ENCODE measurements around the gene SPACA7. TPM values are rescaled to one million over a fixed set of nuclear protein-coding genes. Genes with fewer than 3 reads are reported as not detected.

The SPACA7 gene
- total RNA-seq, 1 donor from 2014 or later, result not detected

GRCh38 chr13:112335135-112335534 is 41.0 kb upstream of the SPACA7 start:
- no peaks in the 10 kb centered on the region for H3K4me1 ChIP-seq
- intact Hi-C loops (cut with DNase I), result no loop called here
- H3K36me3 ChIP-seq, result no peaks in the 10 kb centered on the region
- no peak overlapping the region for H3K4me3 ChIP-seq
- H3K27me3 ChIP-seq (ENCODE audit: low read depth), result peaks cover 49% of the 10 kb centered on the region
- H3K27ac ChIP-seq, result no peak overlapping the region
- no peak for TF ChIP-seq CTCF (IDR thresholded peaks at IDR 0.05)
- ATAC-seq, result no peak
- DNase-seq, result no peak
- peaks cover 5% of the 10 kb centered on the region for H3K9me3 ChIP-seq

GRCh38 chr13:112341446-112341845 is 34.7 kb upstream of the SPACA7 start:
- DNase-seq, result no peak
- ATAC-seq, result no peak
- no peak overlapping the region for H3K4me3 ChIP-seq
- TF ChIP-seq CTCF (IDR thresholded peaks at IDR 0.05), result no peak
- intact Hi-C loops (cut with DNase I), result no loop called here
- H3K36me3 ChIP-seq, result no peaks in the 10 kb centered on the region
- H3K9me3 ChIP-seq, result peaks cover 5% of the 10 kb centered on the region
- H3K27ac ChIP-seq, result no peak overlapping the region
- H3K4me1 ChIP-seq, result no peaks in the 10 kb centered on the region
- H3K27me3 ChIP-seq (ENCODE audit: low read depth), result peaks cover 42% of the 10 kb centered on the region

GRCh38 chr13:112341976-112342735 is 34.0 kb upstream of the SPACA7 start:
- H3K4me1 ChIP-seq, result no peaks in the 10 kb centered on the region
- intact Hi-C loops (cut with DNase I), result no loop called here
- TF ChIP-seq CTCF (IDR thresholded peaks at IDR 0.05), result no peak
- H3K4me3 ChIP-seq, result no peak overlapping the region
- DNase-seq (no peak), ATAC-seq (no peak)
- peaks cover 5% of the 10 kb centered on the region for H3K9me3 ChIP-seq
- H3K27ac ChIP-seq, result no peak overlapping the region
- peaks cover 49% of the 10 kb centered on the region for H3K27me3 ChIP-seq (ENCODE audit: low read depth)
- H3K36me3 ChIP-seq, result no peaks in the 10 kb centered on the region

GRCh38 chr13:112342841-112343361 is 33.3 kb upstream of the SPACA7 start:
- no peak for TF ChIP-seq CTCF (IDR thresholded peaks at IDR 0.05)
- Histone ChIP-seq H3K36me3 (no peaks in the 10 kb centered on the region), H3K4me1 (no peaks in the 10 kb centered on the region), H3K27me3 (ENCODE audit: low read depth) (peaks cover 50% of the 10 kb centered on the region), H3K9me3 (no peaks in the 10 kb centered on the region), H3K27ac (no peak overlapping the region), H3K4me3 (no peak overlapping the region)
- ATAC-seq, result no peak
- intact Hi-C loops (cut with DNase I), result no loop called here
- no peak for DNase-seq

- ATAC-seq (no peak), DNase-seq (no peak)
- Histone ChIP-seq H3K27me3 (ENCODE audit: low read depth) (peaks cover 54% of the 10 kb centered on the region), H3K9me3 (no peaks in the 10 kb centered on the region), H3K36me3 (no peaks in the 10 kb centered on the region), H3K4me3 (no peak overlapping the region), H3K27ac (no peak overlapping the region), H3K4me1 (no peaks in the 10 kb centered on the region)
- intact Hi-C loops (cut with DNase I), result no loop called here
- no peak for TF ChIP-seq CTCF (IDR thresholded peaks at IDR 0.05)
Measured at GRCh38 chr13:112343591-112343990, 32.6 kb upstream of the SPACA7 start.
